Skin of body (tissue), 2 donors: ENCODE results near the gene MTCH2. TPM values are rescaled to one million over a fixed set of nuclear protein-coding genes. Genes with fewer than 3 reads are reported as not detected.
"Not testable (repeated sequence)": the region's sequence is repeated elsewhere in the genome, so short reads cannot be mapped to it uniquely, and the experiment has no call there.

ENCODE experiments used
- DNase-seq: peaks from one replicate; lab custom pipeline; 2025; lab: John Stamatoyannopoulos, UW
- total RNA-seq: library from RNA; depleted of rRNA; stranded (reverse); fragments of >200 nt; gene quantifications from one replicate; pipeline ENCODE4 v1.2.3, GENCODE V29; 2014

MTCH2 gene
- 34.4 TPM for total RNA-seq

DNA sequence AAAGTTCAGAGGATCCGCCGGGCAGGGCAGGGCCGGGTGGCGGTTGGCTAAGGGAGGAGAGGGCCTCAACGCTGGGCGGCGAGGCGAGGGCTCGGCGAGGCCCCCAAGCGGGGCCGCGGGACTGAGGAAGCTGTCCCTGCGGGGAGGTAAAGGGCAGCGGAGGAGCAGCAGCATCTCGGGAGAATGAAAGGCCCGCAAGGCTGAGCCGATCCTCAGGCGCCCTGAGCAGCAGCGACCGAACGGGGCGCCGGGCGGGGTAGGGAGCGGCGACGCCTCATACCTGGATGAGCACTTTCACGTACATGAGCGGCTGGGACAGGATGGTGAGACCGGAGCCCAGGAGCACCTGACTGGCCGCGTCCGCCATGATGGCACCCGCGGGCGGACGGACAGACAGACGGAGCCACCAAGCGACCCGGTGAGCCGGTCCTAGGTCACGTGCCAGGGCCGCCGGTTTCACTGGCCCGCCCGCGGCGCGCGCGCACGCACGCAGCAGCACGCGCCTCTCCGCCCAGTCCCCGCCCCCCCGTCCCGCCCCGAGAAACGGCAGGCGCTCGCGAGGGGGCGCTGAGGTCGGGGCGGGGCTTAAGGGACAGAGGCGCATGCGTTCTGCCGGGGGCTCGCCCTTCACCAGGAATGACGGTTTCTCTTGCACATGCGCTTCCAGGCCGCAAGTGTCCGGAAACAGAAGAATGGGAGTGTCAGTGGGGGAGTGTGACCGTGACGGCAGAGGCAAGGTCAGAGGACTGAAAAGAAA, at the start of gene MTCH2:
Gene MTCH2 (minus strand): TSS at position 461 of the 757 bp plus-strand sequence. CDS start 94 bp downstream, at position 367.
- peak; percentile 98 for DNase-seq

DNA sequence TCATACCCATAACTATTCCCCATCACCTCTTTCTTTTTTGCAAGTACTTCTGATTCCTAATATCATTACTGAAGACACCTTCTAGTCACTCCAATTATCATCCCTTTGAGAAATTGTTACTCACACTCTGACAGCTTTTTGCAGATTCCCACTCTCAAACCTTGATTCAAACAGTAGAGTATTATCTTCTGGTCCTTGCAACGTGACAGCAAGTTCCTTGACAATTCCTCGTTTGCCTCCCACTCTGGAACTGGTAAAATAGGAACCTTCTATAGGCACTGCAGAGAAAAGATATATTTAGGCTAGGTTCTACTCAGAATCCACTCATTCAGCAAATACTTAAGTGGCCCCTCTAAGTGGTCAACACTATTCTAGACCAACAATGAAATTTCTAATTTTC, 49.6 kb upstream of the MTCH2 start:
- no peak for DNase-seq

DNA sequence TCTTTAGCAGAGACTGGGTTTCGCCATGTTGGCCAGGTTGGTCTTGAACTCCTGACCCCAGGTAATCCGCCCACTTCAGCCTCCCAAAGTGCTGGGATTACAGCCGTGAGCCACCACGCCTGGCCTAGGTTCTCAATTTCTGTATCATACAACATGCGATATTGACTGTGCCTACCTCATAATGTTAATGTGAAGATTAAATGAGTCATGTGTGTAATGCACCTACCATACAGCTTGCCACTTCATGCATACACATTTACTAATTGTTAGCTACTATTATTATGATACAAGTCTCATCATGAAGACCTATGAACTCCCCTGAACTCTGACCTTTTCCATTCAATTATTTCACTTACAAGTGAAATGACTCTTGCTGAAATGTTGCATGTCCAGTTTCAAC, 47.1 kb upstream of the MTCH2 start:
- no peak for DNase-seq

- no peak for DNase-seq
Measured at GRCh38 chr11:47688991-47689390, 46.6 kb upstream of the MTCH2 start.

GRCh38 chr11:47688111-47688510, 45.8 kb upstream of the MTCH2 start:
- no peak for DNase-seq

GRCh38 chr11:47686704-47687103, 44.3 kb upstream of the MTCH2 start:
- not testable (repeated sequence) for DNase-seq

- DNase-seq, result no peak
Measured at GRCh38 chr11:47686151-47686550, 43.8 kb upstream of the MTCH2 start.

- no peak for DNase-seq
Measured at GRCh38 chr11:47675851-47676250, 33.5 kb upstream of the MTCH2 start.

GRCh38 chr11:47672283-47672730, 29.9 kb upstream of the MTCH2 start:
- no peak for DNase-seq

DNA sequence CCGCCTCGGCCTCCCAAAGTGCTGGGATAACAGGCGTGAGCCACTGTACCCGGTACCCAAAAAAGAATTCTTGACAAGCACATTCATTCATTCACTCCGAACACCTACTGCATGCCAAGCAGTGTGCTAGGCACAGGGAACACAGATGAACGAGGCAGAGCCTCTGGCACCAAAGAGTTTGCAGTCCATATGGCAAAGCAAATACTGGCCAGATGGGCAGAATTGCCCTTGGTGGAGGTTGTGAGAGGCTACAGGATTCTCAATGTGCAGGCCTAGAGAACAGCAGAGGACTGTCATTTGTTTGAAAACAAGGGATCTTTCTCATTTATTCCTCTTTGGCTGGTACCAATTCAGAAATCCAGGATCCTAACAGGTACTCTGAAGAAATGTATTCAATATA, 27.5 kb upstream of the MTCH2 start:
- no peak for DNase-seq

- DNase-seq, result no peak
Measured at GRCh38 chr11:47668665-47669064, 26.3 kb upstream of the MTCH2 start.

DNA sequence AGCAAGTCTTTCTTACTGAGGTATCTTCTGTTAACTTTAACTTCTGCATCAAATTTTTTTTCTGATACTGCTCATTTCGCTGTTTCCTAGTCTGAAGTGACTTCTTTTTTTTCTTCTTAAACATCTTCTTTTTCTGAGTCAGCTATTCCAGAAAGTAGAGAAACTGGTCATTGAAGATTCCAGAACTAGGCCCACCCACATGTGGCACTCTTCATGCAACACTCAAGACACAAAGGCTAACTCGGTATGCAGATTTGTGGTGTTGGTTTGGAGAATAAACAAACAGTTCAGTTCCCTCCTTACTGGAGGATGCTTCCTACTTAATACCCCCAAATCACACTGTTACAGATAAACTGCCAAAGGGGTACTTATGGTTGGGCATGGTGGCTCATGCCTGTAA, 25.2 kb upstream of the MTCH2 start:
- DNase-seq, result no peak

DNA sequence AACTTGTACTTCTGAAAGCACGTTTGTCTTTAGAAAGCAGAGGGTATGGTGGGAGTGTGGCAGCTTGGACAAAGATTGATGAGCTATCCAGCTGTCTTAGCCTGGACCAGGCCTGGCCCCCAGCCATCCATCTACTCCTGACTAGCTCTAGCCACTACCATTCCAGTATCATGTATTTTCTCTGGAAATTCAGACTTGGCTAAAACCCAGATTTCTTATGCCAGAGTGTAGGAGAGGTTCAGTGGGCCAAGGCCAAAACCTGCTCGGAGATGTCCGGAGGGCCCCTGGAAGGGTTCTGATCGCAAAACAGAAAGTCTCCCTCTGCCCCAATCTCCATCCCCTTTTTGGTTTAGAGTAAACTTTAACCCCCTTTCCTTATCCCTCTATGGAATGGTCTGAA, 24.8 kb upstream of the MTCH2 start:
- DNase-seq, result no peak

GRCh38 chr11:47664936-47665335, 22.6 kb upstream of the MTCH2 start:
- not testable (repeated sequence) for DNase-seq

DNA sequence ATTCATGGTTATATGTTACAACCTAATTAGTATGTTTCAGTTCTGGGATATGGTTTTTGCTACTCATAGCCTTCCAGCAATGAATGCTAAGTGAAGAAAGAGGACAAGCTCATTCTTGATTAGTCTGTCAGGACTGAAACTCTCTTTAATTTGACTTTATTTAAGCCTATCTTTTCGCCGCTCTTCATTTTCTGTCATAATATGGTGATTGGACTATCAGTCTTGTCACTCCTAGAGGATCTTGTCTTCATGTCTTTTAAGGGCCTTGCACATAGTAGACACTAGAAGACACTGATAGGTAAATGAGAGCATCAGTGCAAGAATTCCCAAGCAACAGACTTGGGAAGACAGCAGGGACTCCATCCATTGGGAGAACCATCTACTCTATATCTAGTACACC, 18.9 kb upstream of the MTCH2 start:
- DNase-seq, result no peak

GRCh38 chr11:47659276-47659675, 16.9 kb upstream of the MTCH2 start:
- DNase-seq, result no peak

DNA sequence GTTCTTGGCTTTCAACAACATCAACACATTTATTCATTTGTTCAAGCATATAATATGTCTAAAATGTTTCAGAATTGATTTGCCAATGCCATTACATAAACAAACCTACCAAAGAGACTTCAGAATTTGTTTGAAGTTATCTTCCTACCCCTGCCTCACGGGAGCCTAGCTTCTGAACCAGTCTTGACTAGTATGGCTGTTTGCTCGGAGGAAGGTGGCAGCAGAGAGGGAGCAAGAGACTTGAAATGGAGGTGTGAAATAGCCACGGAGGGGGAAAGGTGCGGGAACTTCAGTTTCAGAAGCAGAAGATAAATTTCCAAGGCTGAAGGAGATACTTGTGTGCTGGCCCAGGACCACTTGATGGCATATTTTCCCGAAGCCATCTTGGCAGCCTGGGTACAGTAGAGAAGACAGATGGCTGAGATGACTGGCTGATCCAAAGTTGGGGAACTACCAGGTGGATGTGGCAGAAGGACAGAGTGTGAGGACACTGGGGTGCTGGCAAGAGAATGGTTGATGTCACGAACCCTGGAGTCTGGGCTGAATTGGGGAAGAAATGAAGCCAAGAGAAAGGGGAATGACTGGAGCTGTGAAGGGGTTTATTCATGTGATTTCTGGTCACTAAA, 14.0 kb upstream of the MTCH2 start:
- DNase-seq, result no peak

DNA sequence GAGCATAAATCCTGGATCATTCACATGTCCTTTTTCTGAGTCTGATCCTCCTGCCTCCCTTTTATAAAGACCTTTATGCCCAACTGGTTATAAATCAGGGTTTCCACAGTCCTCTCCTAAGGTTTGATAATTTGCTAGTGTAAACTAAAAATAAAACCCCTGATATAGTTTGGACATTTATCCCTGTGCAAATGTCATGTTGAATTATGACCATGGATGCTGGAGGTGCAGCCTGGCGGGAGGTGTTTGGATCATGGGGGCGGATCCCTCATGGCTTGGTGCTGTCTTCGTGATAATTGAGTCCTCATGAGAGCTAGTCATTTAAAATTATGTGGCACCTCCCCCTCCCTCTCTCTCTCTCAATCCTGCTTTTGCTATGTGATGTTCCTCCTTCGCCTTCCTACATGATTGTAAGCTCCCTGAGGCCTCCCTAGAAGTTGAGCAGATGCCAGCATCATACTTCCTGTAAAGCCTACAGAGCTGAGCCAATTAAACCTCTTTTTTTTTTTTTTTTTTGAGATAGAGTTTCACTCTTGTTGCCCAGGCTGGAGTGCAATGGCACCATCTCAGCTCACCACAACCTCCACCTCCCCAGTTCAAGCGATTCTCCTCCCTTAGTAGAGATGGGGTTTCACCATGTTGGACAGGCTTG, 9.6 kb upstream of the MTCH2 start:
- no peak for DNase-seq

DNA sequence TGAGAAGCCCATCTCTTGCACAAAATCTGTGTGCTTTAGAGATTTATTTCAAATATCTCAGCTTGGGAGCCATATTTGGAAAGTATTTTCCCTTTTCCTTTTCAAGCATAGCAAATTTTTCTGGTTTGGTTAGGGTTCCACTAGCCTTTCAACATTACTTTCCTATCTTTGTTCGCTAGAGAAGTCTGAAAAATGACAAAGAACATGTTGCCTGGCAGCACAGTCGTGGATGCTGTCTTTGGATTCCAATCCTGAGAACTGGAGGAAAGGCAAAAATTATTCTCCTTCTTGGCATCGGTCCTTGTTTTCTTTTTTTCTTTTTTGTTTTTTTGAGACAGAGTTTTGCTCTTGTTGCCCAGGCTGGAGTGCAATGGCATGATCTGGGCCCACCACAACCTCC, 6.9 kb upstream of the MTCH2 start:
- no peak for DNase-seq

- no peak for DNase-seq
Measured at GRCh38 chr11:47646019-47646418, 3.7 kb upstream of the MTCH2 start.

GRCh38 chr11:47645500-47645899, 3.1 kb upstream of the MTCH2 start:
- no peak for DNase-seq

DNA sequence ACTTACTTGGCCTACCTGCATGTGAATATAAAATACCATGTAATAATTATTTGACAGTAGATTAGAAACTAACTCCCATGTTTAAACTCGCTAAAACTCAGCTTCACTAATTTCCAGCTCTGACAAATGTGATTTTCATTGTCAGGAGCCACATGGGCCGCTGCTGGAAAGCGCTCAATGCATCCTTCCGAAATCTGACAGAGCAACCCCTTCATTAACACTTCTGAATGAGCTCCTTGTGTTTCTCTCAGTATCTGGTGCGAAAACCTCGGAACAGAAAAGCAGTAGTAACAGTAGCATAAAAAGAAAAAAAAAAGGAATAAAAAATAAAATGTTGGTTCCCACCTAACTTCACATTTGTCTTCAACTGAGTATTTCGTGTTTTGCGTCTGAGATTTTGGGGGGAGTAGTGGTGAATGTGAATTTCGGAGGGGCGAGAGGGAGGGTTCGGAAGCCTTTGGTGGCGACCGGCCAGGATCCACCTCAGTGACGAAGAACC, 710 bp downstream of the MTCH2 start:
- DNase-seq, result peak; percentile 13
